ENCODE measurements around the gene CHMP4B.

CHMP4B gene

DNA sequence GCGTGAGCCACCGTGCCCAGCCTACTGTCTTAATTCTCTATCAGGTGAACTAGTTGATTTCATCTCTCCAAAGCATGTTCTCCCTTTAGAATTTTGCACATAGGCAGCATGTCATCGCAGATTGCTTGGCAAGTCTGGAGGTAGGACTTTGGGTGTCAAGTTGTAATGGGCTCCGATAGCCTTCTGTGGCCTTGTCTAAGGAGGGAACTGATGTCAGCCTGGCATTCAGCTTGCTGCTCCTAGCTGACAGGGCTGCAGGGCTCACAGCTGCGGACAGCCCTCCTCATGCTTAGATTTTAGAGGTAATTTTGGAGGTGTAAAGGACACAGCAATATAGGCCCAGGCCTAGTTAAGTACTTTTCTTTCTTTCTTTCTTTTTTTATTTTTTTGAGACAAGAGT is 11.3 kb downstream of the CHMP4B start:
- H3K4ac ChIP-seq (ENCODE audit: low read length), result no peak overlapping the region
- no peak overlapping the region for H2AFZ ChIP-seq (ENCODE audit: low read length)
- no peak overlapping the region for H3K9ac ChIP-seq (ENCODE audit: low read depth, low read length, poor library complexity)
- H3K4me1 ChIP-seq (ENCODE audit: control insufficient read depth in 2 of 2, insufficient read depth in 1 of 2, low read depth in 1 of 2, low read length in 2 of 2), result peaks cover 2 to 3% of the 10 kb centered on the region in 2 donors
- no peak overlapping the region for H2BK15ac ChIP-seq (ENCODE audit: low read length)
- peaks cover 4% of the 10 kb centered on the region for H3K79me1 ChIP-seq (ENCODE audit: low read depth, low read length)
- no peak overlapping the region for H3K23ac ChIP-seq (ENCODE audit: low read depth, low read length, poor library complexity)
- no peak overlapping the region for H3K18ac ChIP-seq (ENCODE audit: low read length)
- no peak overlapping the region for H3K14ac ChIP-seq (ENCODE audit: low read length)
- H3K9me3 ChIP-seq (replicated peaks in 1 of 2; ENCODE audit: control insufficient read depth in 2 of 2, insufficient read depth in 1 of 2, low read depth in 1 of 2, low read length in 2 of 2), result no peaks in the 10 kb centered on the region
- no peak overlapping the region for H3K4me3 ChIP-seq (ENCODE audit: low read length in 2 of 2)
- no peak overlapping the region for H3K4me2 ChIP-seq (ENCODE audit: insufficient read depth, low read length, poor library complexity, severe bottlenecking)
- H3K27me3 ChIP-seq (ENCODE audit: control insufficient read depth in 3 of 3, insufficient read depth in 3 of 3, low read depth in 1 of 3, low read length in 3 of 3), result no peaks in the 10 kb centered on the region
- no peak overlapping the region for H2BK120ac ChIP-seq (ENCODE audit: low read depth, low read length)
- DNase-seq (ENCODE audit: low spot score), result no peak
- WGBS, 2 donors (ENCODE audit: extremely low coverage in 2 of 2, insufficient read length in 2 of 2, insufficient replicate concordance in 1 of 2), result no CpG with 5 or more reads among the region's 5 CpGs
- no peak overlapping the region for H3K27ac ChIP-seq (replicated peaks; ENCODE audit: low read length)
- H2AK5ac ChIP-seq (ENCODE audit: low read depth, low read length), result no peak overlapping the region
- no peak overlapping the region for H4K91ac ChIP-seq (ENCODE audit: low read depth, low read length, poor library complexity)
- H3K36me3 ChIP-seq (replicated peaks in 1 of 2; ENCODE audit: control insufficient read depth in 2 of 2, insufficient read depth in 2 of 2, low read length in 2 of 2), result no peaks in the 10 kb centered on the region
- no peak overlapping the region for H2BK12ac ChIP-seq (ENCODE audit: low read length)
- no peak overlapping the region for H2BK5ac ChIP-seq (ENCODE audit: low read length)
- H4K8ac ChIP-seq (ENCODE audit: low read depth, low read length), result no peak overlapping the region

DNA sequence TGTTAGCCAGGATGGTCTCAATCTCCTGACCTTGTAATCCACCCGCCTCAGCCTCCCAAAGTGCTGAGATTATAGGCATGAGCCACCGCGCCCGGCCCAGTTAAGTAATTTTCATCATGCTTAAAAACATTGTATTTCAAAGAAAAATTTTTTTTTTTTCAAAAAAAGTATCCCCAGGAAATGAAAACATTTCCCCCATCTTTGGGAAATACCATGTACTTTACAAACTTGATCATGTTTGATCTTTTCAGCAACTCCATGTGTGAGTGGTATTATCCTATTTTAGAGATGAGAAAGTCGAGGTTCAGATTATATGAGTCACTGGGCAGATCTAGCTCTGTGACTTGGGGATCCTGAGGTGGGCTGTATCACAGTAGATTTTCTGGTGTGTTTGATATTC is 11.8 kb downstream of the CHMP4B start:
- H3K14ac ChIP-seq (ENCODE audit: low read length), result no peak overlapping the region
- H4K8ac ChIP-seq (ENCODE audit: low read depth, low read length), result no peak overlapping the region
- H2AK5ac ChIP-seq (ENCODE audit: low read depth, low read length), result no peak overlapping the region
- H3K27ac ChIP-seq (replicated peaks; ENCODE audit: low read length), result no peak overlapping the region
- H2AFZ ChIP-seq (ENCODE audit: low read length), result no peak overlapping the region
- peaks cover 3% of the 10 kb centered on the region for H3K79me1 ChIP-seq (ENCODE audit: low read depth, low read length)
- no peak overlapping the region for H3K4ac ChIP-seq (ENCODE audit: low read length)
- no peak overlapping the region for H2BK12ac ChIP-seq (ENCODE audit: low read length)
- DNase-seq (ENCODE audit: low spot score), result no peak
- no peak overlapping the region for H2BK15ac ChIP-seq (ENCODE audit: low read length)
- H3K27me3 ChIP-seq (ENCODE audit: control insufficient read depth in 3 of 3, insufficient read depth in 3 of 3, low read depth in 1 of 3, low read length in 3 of 3), result no peaks in the 10 kb centered on the region
- no CpG with 5 or more reads among the region's 5 CpGs for WGBS, 2 donors (ENCODE audit: extremely low coverage in 2 of 2, insufficient read length in 2 of 2, insufficient replicate concordance in 1 of 2)
- H3K4me1 ChIP-seq (ENCODE audit: control insufficient read depth in 2 of 2, insufficient read depth in 1 of 2, low read depth in 1 of 2, low read length in 2 of 2), result peaks cover 2 to 3% of the 10 kb centered on the region in 2 donors
- no peak overlapping the region for H3K18ac ChIP-seq (ENCODE audit: low read length)
- no peak overlapping the region for H3K4me3 ChIP-seq (ENCODE audit: low read length in 2 of 2)
- no peak overlapping the region for H3K23ac ChIP-seq (ENCODE audit: low read depth, low read length, poor library complexity)
- no peak overlapping the region for H3K4me2 ChIP-seq (ENCODE audit: insufficient read depth, low read length, poor library complexity, severe bottlenecking)
- H2BK5ac ChIP-seq (ENCODE audit: low read length), result no peak overlapping the region
- no peaks in the 10 kb centered on the region for H3K9me3 ChIP-seq (replicated peaks in 1 of 2; ENCODE audit: control insufficient read depth in 2 of 2, insufficient read depth in 1 of 2, low read depth in 1 of 2, low read length in 2 of 2)
- no peak overlapping the region for H4K91ac ChIP-seq (ENCODE audit: low read depth, low read length, poor library complexity)
- no peak overlapping the region for H2BK120ac ChIP-seq (ENCODE audit: low read depth, low read length)
- H3K36me3 ChIP-seq (replicated peaks in 1 of 2; ENCODE audit: control insufficient read depth in 2 of 2, insufficient read depth in 2 of 2, low read length in 2 of 2), result no peaks in the 10 kb centered on the region
- H3K9ac ChIP-seq (ENCODE audit: low read depth, low read length, poor library complexity), result no peak overlapping the region

DNA sequence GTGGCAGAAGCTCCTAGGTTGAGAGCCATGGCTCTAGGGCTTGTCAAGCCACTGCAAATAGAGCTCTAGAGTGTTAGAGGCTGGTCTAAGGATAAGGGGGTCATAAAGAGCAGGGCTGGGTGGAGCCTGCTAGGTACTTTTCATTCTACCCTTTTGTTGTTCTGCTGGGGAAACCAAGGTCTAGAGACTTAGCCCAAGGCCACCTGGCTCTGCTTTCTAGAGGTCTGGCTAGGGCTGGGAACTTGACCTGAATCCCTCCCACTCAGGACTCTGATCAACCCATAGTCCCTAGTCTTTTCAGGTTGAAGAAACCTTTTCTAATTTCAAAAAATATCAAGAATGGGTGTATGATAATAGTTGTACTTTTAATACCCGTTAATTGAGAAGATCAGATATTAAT is 13.7 kb downstream of the CHMP4B start:
- no peak overlapping the region for H3K9ac ChIP-seq (ENCODE audit: low read depth, low read length, poor library complexity)
- H4K8ac ChIP-seq (ENCODE audit: low read depth, low read length), result no peak overlapping the region
- H3K27me3 ChIP-seq (ENCODE audit: control insufficient read depth in 3 of 3, insufficient read depth in 3 of 3, low read depth in 1 of 3, low read length in 3 of 3), result no peaks in the 10 kb centered on the region
- no peak overlapping the region for H2BK120ac ChIP-seq (ENCODE audit: low read depth, low read length)
- H3K4me1 ChIP-seq (ENCODE audit: control insufficient read depth in 2 of 2, insufficient read depth in 1 of 2, low read depth in 1 of 2, low read length in 2 of 2), result peaks cover 2 to 4% of the 10 kb centered on the region in 2 donors
- H2AFZ ChIP-seq (ENCODE audit: low read length), result no peak overlapping the region
- H2AK5ac ChIP-seq (ENCODE audit: low read depth, low read length), result no peak overlapping the region
- WGBS, 2 donors (ENCODE audit: extremely low coverage in 2 of 2, insufficient read length in 2 of 2, insufficient replicate concordance in 1 of 2), result no CpG with 5 or more reads among the region's 1 CpG
- H3K4me2 ChIP-seq (ENCODE audit: insufficient read depth, low read length, poor library complexity, severe bottlenecking), result no peak overlapping the region
- no peak overlapping the region for H3K23ac ChIP-seq (ENCODE audit: low read depth, low read length, poor library complexity)
- H3K36me3 ChIP-seq (replicated peaks in 1 of 2; ENCODE audit: control insufficient read depth in 2 of 2, insufficient read depth in 2 of 2, low read length in 2 of 2), result no peaks in the 10 kb centered on the region
- H3K18ac ChIP-seq (ENCODE audit: low read length), result no peak overlapping the region
- H2BK5ac ChIP-seq (ENCODE audit: low read length), result no peak overlapping the region
- no peak overlapping the region for H2BK12ac ChIP-seq (ENCODE audit: low read length)
- no peak overlapping the region for H2BK15ac ChIP-seq (ENCODE audit: low read length)
- H3K79me1 ChIP-seq (ENCODE audit: low read depth, low read length), result peaks cover 2% of the 10 kb centered on the region
- no peak for DNase-seq (ENCODE audit: low spot score)
- no peaks in the 10 kb centered on the region for H3K9me3 ChIP-seq (replicated peaks in 1 of 2; ENCODE audit: control insufficient read depth in 2 of 2, insufficient read depth in 1 of 2, low read depth in 1 of 2, low read length in 2 of 2)
- no peak overlapping the region for H3K14ac ChIP-seq (ENCODE audit: low read length)
- H4K91ac ChIP-seq (ENCODE audit: low read depth, low read length, poor library complexity), result no peak overlapping the region
- no peak overlapping the region for H3K4me3 ChIP-seq (ENCODE audit: low read length in 2 of 2)
- no peak overlapping the region for H3K4ac ChIP-seq (ENCODE audit: low read length)
- H3K27ac ChIP-seq (replicated peaks; ENCODE audit: low read length), result no peak overlapping the region

DNA sequence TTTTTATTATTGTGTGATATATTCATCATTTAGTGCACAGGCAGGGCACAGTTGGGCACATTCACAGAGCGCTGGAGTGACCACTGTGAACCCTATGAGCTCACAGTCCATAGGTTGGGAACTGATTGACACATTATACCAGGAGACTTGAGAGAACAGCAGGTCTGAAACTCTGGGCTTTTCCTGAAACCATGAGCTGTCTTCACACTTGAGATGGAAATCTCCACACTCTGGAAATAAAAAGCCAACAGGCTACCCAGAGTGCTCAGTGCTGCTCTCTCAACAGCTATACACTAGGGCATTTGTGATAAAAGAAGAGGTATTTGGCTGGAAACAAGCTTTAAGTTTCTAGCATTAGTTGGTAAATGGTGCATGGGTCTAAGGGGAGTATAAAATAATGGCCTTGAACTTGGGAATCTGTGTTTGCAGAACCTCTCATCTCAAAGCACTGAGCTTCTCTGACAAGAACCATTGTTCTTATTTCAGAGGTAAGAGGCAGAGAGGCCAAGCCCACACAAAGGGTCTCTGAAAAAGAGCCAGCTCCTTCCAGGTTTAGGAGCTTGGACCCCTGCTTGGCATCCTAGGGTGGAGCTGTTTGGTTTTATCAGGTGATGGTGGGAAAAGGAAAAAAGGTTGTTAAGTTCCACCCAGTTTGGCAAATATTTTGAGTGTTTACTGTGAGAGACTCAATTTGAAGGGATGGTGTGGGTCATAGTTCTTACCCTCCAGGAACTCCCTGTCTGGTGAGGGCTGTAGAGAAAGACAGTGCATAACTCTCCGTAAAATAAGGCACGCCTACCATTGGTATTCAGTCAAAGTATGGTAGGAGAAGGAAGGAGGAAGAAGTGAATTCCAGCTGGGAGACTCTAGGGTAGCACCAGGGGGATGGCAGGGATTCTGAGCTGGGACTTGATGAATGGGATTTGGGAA is 14.5 kb downstream of the CHMP4B start:
- H3K79me1 ChIP-seq (ENCODE audit: low read depth, low read length), result peaks cover 2% of the 10 kb centered on the region
- no peaks in the 10 kb centered on the region for H3K36me3 ChIP-seq (replicated peaks in 1 of 2; ENCODE audit: control insufficient read depth in 2 of 2, insufficient read depth in 2 of 2, low read length in 2 of 2)
- no peak overlapping the region for H2BK15ac ChIP-seq (ENCODE audit: low read length)
- no peak overlapping the region for H3K4me3 ChIP-seq (ENCODE audit: low read length in 2 of 2)
- no CpG with 5 or more reads among the region's 3 CpGs for WGBS, 2 donors (ENCODE audit: extremely low coverage in 2 of 2, insufficient read length in 2 of 2, insufficient replicate concordance in 1 of 2)
- H3K27ac ChIP-seq (replicated peaks; ENCODE audit: low read length), result no peak overlapping the region
- no peaks in the 10 kb centered on the region for H3K9me3 ChIP-seq (replicated peaks in 1 of 2; ENCODE audit: control insufficient read depth in 2 of 2, insufficient read depth in 1 of 2, low read depth in 1 of 2, low read length in 2 of 2)
- no peak overlapping the region for H3K18ac ChIP-seq (ENCODE audit: low read length)
- no peak overlapping the region for H2AK5ac ChIP-seq (ENCODE audit: low read depth, low read length)
- H2AFZ ChIP-seq (ENCODE audit: low read length), result no peak overlapping the region
- H2BK120ac ChIP-seq (ENCODE audit: low read depth, low read length), result no peak overlapping the region
- H2BK5ac ChIP-seq (ENCODE audit: low read length), result no peak overlapping the region
- no peak overlapping the region for H3K4me2 ChIP-seq (ENCODE audit: insufficient read depth, low read length, poor library complexity, severe bottlenecking)
- no peak overlapping the region for H3K14ac ChIP-seq (ENCODE audit: low read length)
- H3K23ac ChIP-seq (ENCODE audit: low read depth, low read length, poor library complexity), result no peak overlapping the region
- H3K4me1 ChIP-seq (ENCODE audit: control insufficient read depth in 2 of 2, insufficient read depth in 1 of 2, low read depth in 1 of 2, low read length in 2 of 2), result peaks cover 8% of the 10 kb centered on the region in 2 donors
- no peaks in the 10 kb centered on the region for H3K27me3 ChIP-seq (ENCODE audit: control insufficient read depth in 3 of 3, insufficient read depth in 3 of 3, low read depth in 1 of 3, low read length in 3 of 3)
- H4K8ac ChIP-seq (ENCODE audit: low read depth, low read length), result no peak overlapping the region
- no peak overlapping the region for H3K9ac ChIP-seq (ENCODE audit: low read depth, low read length, poor library complexity)
- no peak overlapping the region for H4K91ac ChIP-seq (ENCODE audit: low read depth, low read length, poor library complexity)
- H2BK12ac ChIP-seq (ENCODE audit: low read length), result no peak overlapping the region
- H3K4ac ChIP-seq (ENCODE audit: low read length), result no peak overlapping the region
- no peak for DNase-seq (ENCODE audit: low spot score)
